Renal pelvis (tissue), 12 donors: Measurements from ENCODE around the gene MED8. TPM values are rescaled to one million over a fixed set of nuclear protein-coding genes. Genes with fewer than 3 reads are reported as not detected.

Experiments
- DNase-seq: peaks from one replicate; pipeline ENCODE4 v3.0.0-alpha.2; 2013
- long read RNA-seq, 16 experiments: transcript quantifications; one replicate each; lab custom pipeline, GENCODE V29; 2026
- polyA plus RNA-seq, 3 donors: library from polyadenylated mRNA; unstranded; fragments of 120-200 nt; gene quantifications; one replicate each; pipeline ENCODE4 v1.2.1, GENCODE V29; 2013; ENCODE audit not compliant: insufficient read length in 3 of 3

The MED8 gene
- 10 to 100 TPM; 39.3 to 44.6 (median 42.2) TPM for polyA plus RNA-seq
- long read RNA-seq, donor 1, transcript MED8-203 (7 exons, 1,924 nt) = major isoform, 6 of 15 reads
- long read RNA-seq, donor 1, partial matches to known transcripts = 9 of 15 reads
- long read RNA-seq, donor 1, other reads (novel, unspliced or antisense) = 0 of 15 reads
- long read RNA-seq, donor 2, transcript MED8-203 (7 exons, 1,924 nt) = major isoform, 18 of 35 reads
- long read RNA-seq, donor 2, partial matches to known transcripts = 12 of 35 reads
- long read RNA-seq, donor 2, other reads (novel, unspliced or antisense) = 5 of 35 reads
- long read RNA-seq, donor 3, transcript MED8-203 (7 exons, 1,924 nt) = major isoform, 7 of 14 reads
- long read RNA-seq, donor 3, partial matches to known transcripts = 6 of 14 reads
- long read RNA-seq, donor 3, other reads (novel, unspliced or antisense) = 0 of 14 reads
- long read RNA-seq, donor 4, transcript MED8-203 (7 exons, 1,924 nt) = major isoform, 12 of 13 reads
- long read RNA-seq, donor 4, partial matches to known transcripts = 0 of 13 reads
- long read RNA-seq, donor 4, other reads (novel, unspliced or antisense) = 0 of 13 reads
- long read RNA-seq, donor 5, partial matches to known transcripts = 0 of 3 reads
- long read RNA-seq, donor 5, other reads (novel, unspliced or antisense) = 0 of 3 reads
- long read RNA-seq, donor 6, transcript MED8-203 (7 exons, 1,924 nt) = major isoform, 7 of 14 reads
- long read RNA-seq, donor 6, partial matches to known transcripts = 6 of 14 reads
- long read RNA-seq, donor 6, other reads (novel, unspliced or antisense) = 0 of 14 reads
- long read RNA-seq, donor 7, transcript MED8-203 (7 exons, 1,924 nt) = major isoform, 9 of 28 reads
- long read RNA-seq, donor 7, partial matches to known transcripts = 14 of 28 reads
- long read RNA-seq, donor 7, other reads (novel, unspliced or antisense) = 5 of 28 reads
- long read RNA-seq, donor 8, partial matches to known transcripts = 0 of 3 reads
- long read RNA-seq, donor 8, other reads (novel, unspliced or antisense) = 0 of 3 reads
- long read RNA-seq, donor 9, transcript MED8-203 (7 exons, 1,924 nt) = major isoform, 7 of 24 reads
- long read RNA-seq, donor 9, partial matches to known transcripts = 11 of 24 reads
- long read RNA-seq, donor 9, other reads (novel, unspliced or antisense) = 5 of 24 reads
- long read RNA-seq, donor 10, partial matches to known transcripts = 5 of 9 reads
- long read RNA-seq, donor 10, other reads (novel, unspliced or antisense) = 0 of 9 reads
- long read RNA-seq, donor 11 = 0 reads
- long read RNA-seq, donor 12, transcript MED8-203 (7 exons, 1,924 nt) = major isoform, 10 of 19 reads
- long read RNA-seq, donor 12, partial matches to known transcripts = 8 of 19 reads
- long read RNA-seq, donor 12, other reads (novel, unspliced or antisense) = 0 of 19 reads
- long read RNA-seq, donor 13, partial matches to known transcripts = 0 of 4 reads
- long read RNA-seq, donor 13, other reads (novel, unspliced or antisense) = 0 of 4 reads
- long read RNA-seq, donor 14 = 0 reads
- long read RNA-seq, donor 15, transcript MED8-203 (7 exons, 1,924 nt) = major isoform, 14 of 39 reads
- long read RNA-seq, donor 15, partial matches to known transcripts = 18 of 39 reads
- long read RNA-seq, donor 15, other reads (novel, unspliced or antisense) = 6 of 39 reads
- long read RNA-seq, donor 16, transcript MED8-203 (7 exons, 1,924 nt) = major isoform, 10 of 42 reads
- long read RNA-seq, donor 16, partial matches to known transcripts = 25 of 42 reads
- long read RNA-seq, donor 16, other reads (novel, unspliced or antisense) = 7 of 42 reads

- DNase-seq = peak; percentile 95
These were observed at the start of gene MED8, which contains the start of gene SZT2 for GRCh38 chr1:43389326-43390313. MED8 (minus strand) TSS chr1:43389800; CDS start chr1:43389764, 36 bp downstream. SZT2 (plus strand) TSS chr1:43389899; CDS start chr1:43389969, 70 bp downstream.

- no peak for DNase-seq
These were observed 49.5 kb upstream of the MED8 start for GRCh38 chr1:43438953-43439581.

GRCh38 chr1:43438576-43438952 is 49.0 kb upstream of the MED8 start:
- no peak for DNase-seq

GRCh38 chr1:43438006-43438405 is 48.4 kb upstream of the MED8 start:
- no peak for DNase-seq

- no peak for DNase-seq
These were observed 47.7 kb upstream of the MED8 start for GRCh38 chr1:43437031-43437973.

GRCh38 chr1:43436371-43436770 is 46.8 kb upstream of the MED8 start:
- DNase-seq = no peak

- DNase-seq = no peak
These were observed 45.8 kb upstream of the MED8 start for GRCh38 chr1:43435146-43436145.

GRCh38 chr1:43434256-43434655 is 44.7 kb upstream of the MED8 start:
- no peak for DNase-seq

GRCh38 chr1:43432907-43433306 is 43.3 kb upstream of the MED8 start:
- no peak for DNase-seq

- no peak for DNase-seq
These were observed 42.7 kb upstream of the MED8 start for GRCh38 chr1:43432171-43432860.

GRCh38 chr1:43431676-43432075 is 42.1 kb upstream of the MED8 start:
- no peak for DNase-seq

- no peak for DNase-seq
These were observed 41.2 kb upstream of the MED8 start for GRCh38 chr1:43430831-43431230.

GRCh38 chr1:43427941-43428340 is 38.3 kb upstream of the MED8 start:
- DNase-seq = no peak

GRCh38 chr1:43427524-43427923 is 37.9 kb upstream of the MED8 start:
- no peak for DNase-seq

- DNase-seq = no peak
These were observed 36.6 kb upstream of the MED8 start for GRCh38 chr1:43426221-43426620.

GRCh38 chr1:43425045-43425444 is 35.4 kb upstream of the MED8 start:
- DNase-seq = no peak
